H1 (cell line): ENCODE measurements around the gene C16orf46. TPM values are rescaled to one million over a fixed set of nuclear protein-coding genes. Genes with fewer than 3 reads are reported as not detected.

Experiments used
- HDAC6 ChIP-seq: IDR thresholded peaks from one replicate; pipeline ENCODE4 v1.7.1; 2012; ENCODE audit warnings: low read depth, mild to moderate bottlenecking, inconsistent platforms, low read length, moderate library complexity
- KDM4A ChIP-seq: IDR thresholded peaks from one replicate; pipeline ENCODE4 v1.7.1; 2012; ENCODE audit warnings: low read depth, mild to moderate bottlenecking, moderate library complexity, low read length, inconsistent platforms; ENCODE audit not compliant: severe bottlenecking
- SIX5 ChIP-seq: IDR thresholded peaks from 2 replicates; pipeline ENCODE4 v1.6.1; 2011; ENCODE audit warnings: mild to moderate bottlenecking, low read depth, low read length
- polyA plus RNA-seq, 7 experiments: library from polyadenylated mRNA; depleted of rRNA in 3 of 7; stranded (reverse) in 5 of 7; unstranded in 2 of 7; fragments of >200 nt in 5 of 7; fragments of 200-250 nt in 2 of 7; gene quantifications; 1 replicate in 5 of 7; 2 replicates in 1 of 7; 4 replicates in 1 of 7; pipeline versions ENCODE4 v1.2.1 to v1.2.3, GENCODE V29; 2011 to 2013; ENCODE audit warnings: missing spikeins in 2 of 7, mixed read lengths in 2 of 7
- total RNA-seq: library from RNA; stranded (reverse); fragmentation: NEBNext Ultra II Directional; extraction: Animal tissue kit (Norgen Biotek cat#: 25700); gene quantifications from 2 replicates; pipeline ENCODE4 v1.2.1, GENCODE V29; 2021

C16orf46 gene
- total and polyA plus RNA-seq, 2 of the 8 experiments (the other 6 are each of a cell fraction or from before 2014, with no cell fraction given), result 0.48 to 0.60 TPM

DNA sequence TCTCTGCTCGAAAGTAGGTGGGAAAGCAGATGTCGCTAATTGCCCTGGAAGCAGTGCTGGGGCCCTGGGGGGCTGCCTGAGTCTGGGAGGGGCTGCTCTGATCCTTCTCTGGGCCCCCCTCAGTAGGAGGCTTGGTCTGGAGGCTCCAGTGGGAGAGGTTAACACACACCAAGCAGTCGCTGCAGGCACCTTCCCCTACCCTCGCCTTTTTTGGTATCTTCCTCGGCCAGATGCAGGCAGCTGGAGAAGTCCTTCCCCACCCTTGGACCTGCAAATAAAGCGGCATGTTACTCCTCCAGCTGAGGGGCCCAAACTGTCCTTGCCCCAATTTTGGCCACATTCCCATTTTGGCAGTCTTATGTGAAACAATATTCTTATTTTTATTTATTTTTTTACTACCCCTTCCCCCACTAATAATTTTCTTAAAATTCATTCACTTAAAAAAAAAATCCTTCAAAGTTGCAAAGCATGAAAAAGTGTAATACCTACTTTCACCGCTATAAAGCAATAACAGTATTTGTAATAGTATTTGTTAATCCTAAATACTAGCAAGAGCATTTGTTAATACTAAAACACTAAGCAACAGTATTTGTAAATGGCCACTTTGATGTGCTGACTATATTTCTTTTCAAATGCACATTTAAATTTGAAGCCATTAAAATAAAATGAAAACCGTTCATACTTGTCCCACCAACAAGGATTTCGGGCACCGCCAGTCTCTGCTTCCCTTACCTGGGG is 15.0 kb downstream of the C16orf46 start (continued):
- TF ChIP-seq SIX5 (no peak), HDAC6 (no peak), KDM4A (no peak)
